Endothelial cell of umbilical vein (primary cell): ENCODE measurements around the gene CCDC138. TPM values are rescaled to one million over a fixed set of nuclear protein-coding genes. Genes with fewer than 3 reads are reported as not detected.

Experiments used
- BruUV-seq: library from RNA; stranded (reverse); fragments of 400-500 nt; replicated peaks from 2 replicates; lab custom pipeline; 2021; lab: Mats Ljungman, UMichigan
- CTCF ChIA-PET: fragments of 300-600, 350-600 bp; sonication (Branson Sonifier 250); formaldehyde crosslinking; loops from one replicate; lab custom pipeline; 2021; ENCODE audit warnings: antibody characterized with exemption, inconsistent platforms; lab: Charles Lee
- POLR2A ChIA-PET: fragments of 300-600, 350-600 bp; sonication (Branson Sonifier 250); formaldehyde crosslinking; loops from one replicate; lab custom pipeline; 2021; ENCODE audit warnings: antibody characterized with exemption, inconsistent platforms; lab: Charles Lee
- DNase-seq: peaks from one replicate; pipeline ENCODE4 v3.0.0-alpha.2; 2011; ENCODE audit warnings: low read depth, low spot score
- FAIRE-seq: peaks from 2 replicates; lab custom pipeline; 2011; peaks lifted over from hg19 to GRCh38; lab: Jason Lieb, UNC
- H2AFZ ChIP-seq: 2 replicates; pipeline ENCODE4 v1.6.0; 2012; ENCODE audit warnings: low read depth, low read length, control low read depth, inconsistent platforms
- H3K27ac ChIP-seq: 2 replicates; pipeline ENCODE4 v1.5.1; 2011; ENCODE audit warnings: low read depth, mild to moderate bottlenecking, control low read depth, low read length, moderate library complexity; ENCODE audit not compliant: insufficient read depth
- H3K27me3 ChIP-seq, 2 experiments: 2 replicates each; pipeline versions ENCODE4 v1.6.0 to v1.6.1; 2011; ENCODE audit warnings: low read length in 2 of 2, mixed read lengths in 1 of 2; ENCODE audit not compliant: control insufficient read depth in 2 of 2, insufficient read depth in 2 of 2
- H3K36me3 ChIP-seq, 2 experiments: 2 replicates in 1 of 2; 3 replicates in 1 of 2; pipeline ENCODE4 v1.5.1; 2011; ENCODE audit warnings: low read length in 2 of 2, mild to moderate bottlenecking in 1 of 2, moderate library complexity in 1 of 2; ENCODE audit not compliant: control insufficient read depth in 2 of 2, insufficient read depth in 2 of 2; ENCODE audit errors: extremely low read depth in 1 of 2
- H3K4me1 ChIP-seq: 3 replicates; pipeline ENCODE4 v1.5.1; 2011; ENCODE audit warnings: mild to moderate bottlenecking, low read length; ENCODE audit not compliant: control insufficient read depth, insufficient read depth; ENCODE audit errors: extremely low read depth
- H3K4me2 ChIP-seq: 2 replicates; pipeline ENCODE4 v1.6.1; 2011; ENCODE audit warnings: low read length, control low read depth, mixed read lengths; ENCODE audit not compliant: insufficient read depth
- H3K4me3 ChIP-seq, 3 experiments: fragments of 200-600 bp in 1 of 3; sonication (generic), shearing (Covaris generic) in 1 of 3; replicated peaks in 1 of 3; 2 replicates each; pipeline ENCODE4 v1.5.1; 2011 to 2016; ENCODE audit warnings: control low read depth in 3 of 3, low read length in 3 of 3, mild to moderate bottlenecking in 2 of 3, inconsistent platforms in 1 of 3, low read depth in 1 of 3, moderate library complexity in 1 of 3; ENCODE audit not compliant: insufficient read depth in 1 of 3
- H3K79me2 ChIP-seq: 2 replicates; pipeline ENCODE4 v1.6.0; 2012; ENCODE audit warnings: low read length, inconsistent platforms; ENCODE audit not compliant: control insufficient read depth, insufficient read depth
- H3K9ac ChIP-seq: replicated peaks from 2 replicates; pipeline ENCODE3; 2011; ENCODE audit warnings: low read length, control low read depth; ENCODE audit not compliant: insufficient read depth; ENCODE audit errors: extremely low read depth
- H3K9me1 ChIP-seq: replicated peaks from 3 replicates; pipeline ENCODE4 v1.6.0; 2011; ENCODE audit warnings: mild to moderate bottlenecking, low read length; ENCODE audit not compliant: control insufficient read depth, insufficient read depth; ENCODE audit errors: extremely low read depth
- H3K9me3 ChIP-seq: replicated peaks from 2 replicates; pipeline ENCODE4 v1.5.1; 2012; ENCODE audit warnings: low read length, inconsistent platforms; ENCODE audit not compliant: control insufficient read depth, insufficient read depth
- H4K20me1 ChIP-seq: replicated peaks from 2 replicates; pipeline ENCODE3; 2011; ENCODE audit warnings: mild to moderate bottlenecking, low read length; ENCODE audit not compliant: control insufficient read depth, insufficient read depth; ENCODE audit errors: extremely low read depth
- CTCF ChIP-seq, 2 donors: IDR thresholded peaks; 1 replicate in 1 of 2; 2 replicates in 1 of 2; pipeline ENCODE4 v1.5.1; 2011; ENCODE audit warnings: low read length in 2 of 2, mild to moderate bottlenecking in 2 of 2, moderate library complexity in 2 of 2, control low read depth in 1 of 2, inconsistent platforms in 1 of 2, low read depth in 1 of 2; ENCODE audit not compliant: insufficient read depth in 1 of 2; ENCODE audit errors: extremely low read depth in 1 of 2
- EZH2 ChIP-seq: IDR thresholded peaks from 2 replicates; pipeline ENCODE4 v1.6.1; 2012; ENCODE audit warnings: borderline replicate concordance, low read depth, mild to moderate bottlenecking, moderate library complexity, low read length, inconsistent platforms; ENCODE audit not compliant: severe bottlenecking
- FOS ChIP-seq: IDR thresholded peaks from 2 replicates; pipeline ENCODE4 v1.6.1; 2011; ENCODE audit warnings: mild to moderate bottlenecking, low read length, moderate library complexity, borderline replicate concordance; ENCODE audit not compliant: insufficient read depth
- GATA2 ChIP-seq: IDR thresholded peaks from 2 replicates; pipeline ENCODE4 v1.7.0; 2011; ENCODE audit warnings: low read depth, mild to moderate bottlenecking, moderate library complexity, mixed read lengths, low read length; ENCODE audit not compliant: insufficient read length, insufficient read depth
- JUN ChIP-seq: IDR thresholded peaks from 2 replicates; pipeline ENCODE4 v1.6.1; 2011; ENCODE audit warnings: borderline replicate concordance, low read depth; ENCODE audit not compliant: insufficient read length, insufficient read depth
- MAX ChIP-seq: IDR thresholded peaks from 2 replicates; pipeline ENCODE4 v1.6.1; 2011; ENCODE audit not compliant: insufficient read depth, insufficient read length
- MYC ChIP-seq: IDR thresholded peaks from one replicate; pipeline ENCODE4 v1.6.1; 2011; ENCODE audit warnings: mild to moderate bottlenecking, low read depth, low read length
- POLR2A ChIP-seq: IDR thresholded peaks from 2 replicates; pipeline ENCODE4 v1.6.1; 2012; ENCODE audit warnings: low read depth, mild to moderate bottlenecking, control low read depth, low read length
- POLR2AphosphoS5 ChIP-seq: IDR thresholded peaks from 2 replicates; pipeline ENCODE4 v1.6.1; 2012; ENCODE audit warnings: low read depth, mild to moderate bottlenecking, control low read depth, low read length, moderate library complexity; ENCODE audit not compliant: insufficient read depth
- dilution Hi-C: fragments of 300-500 bp; cut with MboI; formaldehyde crosslinking; loops from one replicate; pipeline ENCODE4 v1.15.0; 2019; ENCODE audit warnings: low sequenced_read_pairs; ENCODE audit not compliant: extremely low pct_ligation_motif_present
- intact Hi-C: fragments of 100-400 bp; cut with micrococcal nuclease; formaldehyde crosslinking; loops from one replicate; pipeline ENCODE4 v1.10.0; 2022
- polyA plus RNA-seq, 4 experiments: library from polyadenylated mRNA; depleted of rRNA in 3 of 4; stranded (reverse) in 3 of 4; unstranded in 1 of 4; fragments of >200 nt; gene quantifications; 2 replicates each; pipeline versions ENCODE4 v1.2.1 to v1.2.3, GENCODE V29; 2011 to 2012; ENCODE audit warnings: missing spikeins in 1 of 4
- total RNA-seq: library from RNA; stranded (reverse); gene quantifications from 2 replicates; pipeline ENCODE4 v1.2.3, GENCODE V29; 2021

Gene CCDC138
- total and polyA plus RNA-seq, 2 donors (not counting 3 experiments of a cell fraction or from before 2014, with no cell fraction given): 1.5 to 10.8 TPM

GRCh38 chr2:108845923-108846322 is 59.4 kb downstream of the CCDC138 start:
- H3K9me3 ChIP-seq: no peaks in the 10 kb centered on the region
- BruUV-seq: no TSS peak
- no peak overlapping the region for H3K9ac ChIP-seq
- H3K36me3 ChIP-seq: no peaks in the 10 kb centered on the region
- no peak for DNase-seq
- H3K27me3 ChIP-seq: no peaks in the 10 kb centered on the region
- no peak for FAIRE-seq
- no peaks in the 10 kb centered on the region for H3K4me1 ChIP-seq
- no peaks in the 10 kb centered on the region for H3K9me1 ChIP-seq
- no peak overlapping the region for H3K27ac ChIP-seq
- H2AFZ ChIP-seq: no peak overlapping the region
- dilution Hi-C loops: no loop called here
- no peak overlapping the region for H3K4me2 ChIP-seq
- ChIA-PET POLR2A (no interaction called here), CTCF (interaction anchor here (0.9 to 1.8 kb wide), 3 partner anchors 15 to 700 kb away, joined by 3 to 5 read pairs (median 3); no protein-coding TSS in a partner anchor)
- no peaks in the 10 kb centered on the region for H4K20me1 ChIP-seq
- intact Hi-C loops: no loop called here
- TF ChIP-seq MAX (no peak), POLR2AphosphoS5 (no peak), POLR2A (no peak)
- no peak overlapping the region for H3K4me3 ChIP-seq
- no peaks in the 10 kb centered on the region for H3K79me2 ChIP-seq

- no peak for TF ChIP-seq MAX
- TF ChIP-seq MYC: no peak
- no peak for TF ChIP-seq POLR2A
- TF ChIP-seq FOS: no peak
- no peak for TF ChIP-seq JUN
- no peak for TF ChIP-seq EZH2
- TF ChIP-seq POLR2AphosphoS5: no peak
- TF ChIP-seq GATA2: no peak
- no peak for TF ChIP-seq CTCF (IDR thresholded peaks at IDR 0.05; ENCODE audit: extremely low read depth in 1 of 2, insufficient read depth in 1 of 2, low read depth in 1 of 2, low read length in 2 of 2)
- H3K9me3 ChIP-seq: no peaks in the 10 kb centered on the region
- FAIRE-seq: no peak
- H3K27me3 ChIP-seq: no peaks in the 10 kb centered on the region
- no peak for DNase-seq
- intact Hi-C loops (no loop called here), dilution Hi-C loops (no loop called here)
- H3K79me2 ChIP-seq: no peaks in the 10 kb centered on the region
- no peaks in the 10 kb centered on the region for H3K9me1 ChIP-seq
- no peak overlapping the region for H3K9ac ChIP-seq
- H3K4me2 ChIP-seq: no peak overlapping the region
- BruUV-seq: no TSS peak
- ChIA-PET CTCF (interaction anchor here (1.1 to 1.5 kb wide), 2 partner anchors 9 to 699 kb away, joined by 3 to 5 read pairs; no protein-coding TSS in a partner anchor), POLR2A (no interaction called here)
- H3K4me1 ChIP-seq: no peaks in the 10 kb centered on the region
- H4K20me1 ChIP-seq: no peaks in the 10 kb centered on the region
- H3K27ac ChIP-seq: no peak overlapping the region
- no peak overlapping the region for H2AFZ ChIP-seq
- H3K4me3 ChIP-seq: no peak overlapping the region
- H3K36me3 ChIP-seq: no peaks in the 10 kb centered on the region
Observed at GRCh38 chr2:108847000-108847399, 60.4 kb downstream of the CCDC138 start.
